ENCODE data around the gene RELB.
"Not testable (repeated sequence)": the region's sequence is repeated elsewhere in the genome, so short reads cannot be mapped to it uniquely, and the experiment has no call there.

DNA sequence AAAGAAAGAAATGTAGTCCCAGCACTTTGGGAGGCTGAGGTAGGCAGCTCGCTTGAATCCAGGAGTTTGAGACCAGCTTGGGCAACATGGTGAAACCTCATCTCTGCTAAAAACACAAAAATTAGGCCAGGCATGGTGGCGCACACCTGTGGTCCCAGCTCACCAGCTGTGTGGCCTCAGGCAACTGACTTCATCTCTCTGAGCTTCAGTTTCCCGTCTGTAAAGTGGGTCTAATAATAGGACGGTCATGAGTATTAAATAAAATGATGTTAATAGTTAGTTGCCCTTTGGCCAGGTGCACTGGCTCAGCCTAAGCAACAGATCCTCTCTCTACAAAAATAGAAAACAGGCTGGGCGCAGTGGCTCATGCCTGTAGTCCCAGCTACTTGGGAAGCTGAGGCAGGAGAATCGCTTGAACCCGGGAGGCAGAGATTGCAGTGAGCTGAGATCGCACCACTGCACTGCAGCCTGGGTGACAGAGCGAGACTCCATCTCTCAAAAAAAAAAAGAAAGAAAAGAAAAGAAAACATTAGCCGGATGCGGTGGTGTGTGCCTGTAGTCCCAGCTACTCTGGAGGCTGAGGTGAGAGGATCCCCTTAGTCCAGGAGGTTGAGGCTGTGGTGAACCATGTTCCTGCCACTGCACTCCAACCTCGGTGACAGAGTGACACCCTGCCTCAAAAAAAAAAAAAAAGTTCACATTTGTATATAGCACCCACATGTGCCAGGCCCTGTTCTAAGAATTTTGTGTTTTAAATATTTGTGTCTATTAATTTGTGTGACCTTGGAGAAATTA lies 1.9 kb upstream of the RELB start:
- TF ChIP-seq POLR2AphosphoS5, TAF1, POLR2A, SPI1 (IDR thresholded peaks at IDR 0.05; ENCODE audit: low read depth, low read length): not testable (repeated sequence)
